HG03025 (cell line): Measurements from ENCODE around the gene PPP2R5C.
"Not testable (repeated sequence)": the region's sequence is repeated elsewhere in the genome, so short reads cannot be mapped to it uniquely, and the experiment has no call there.

Experiments
- ATAC-seq: cut with Tn5 transposase; IDR thresholded peaks from one replicate; pipeline ENCODE4 v1.9.1; 2021; ENCODE audit warnings: mild to moderate bottlenecking, moderate library complexity; ENCODE audit not compliant: unreplicated experiment, low FRiP score

The PPP2R5C gene

GRCh38 chr14:101959277-101959676 is 197.8 kb downstream of the PPP2R5C start:
- no peak for ATAC-seq

GRCh38 chr14:101960225-101960624 is 198.7 kb downstream of the PPP2R5C start:
- no peak for ATAC-seq

- no peak for ATAC-seq
Observed at GRCh38 chr14:101961011-101961721, 199.7 kb downstream of the PPP2R5C start.

GRCh38 chr14:101961746-101962502 is 200.4 kb downstream of the PPP2R5C start:
- ATAC-seq, result no peak

GRCh38 chr14:101962503-101962874 is 201.0 kb downstream of the PPP2R5C start:
- ATAC-seq, result no peak

- ATAC-seq, result no peak
Observed at GRCh38 chr14:101963052-101963451, 201.5 kb downstream of the PPP2R5C start.

- no peak for ATAC-seq
Observed at GRCh38 chr14:101963656-101964296, 202.3 kb downstream of the PPP2R5C start.

- peak; percentile 80 for ATAC-seq
Observed at GRCh38 chr14:101964297-101965180, 203.0 kb downstream of the PPP2R5C start, which contains the start of gene DYNC1H1. Gene DYNC1H1, plus strand, starts transcription at chr14:101964573. Its CDS starts 119 bp downstream, at chr14:101964692.

GRCh38 chr14:101965181-101965544 is 203.7 kb downstream of the PPP2R5C start:
- peak; percentile 34 for ATAC-seq

- ATAC-seq, result no peak
Observed at GRCh38 chr14:101965770-101966722, 204.5 kb downstream of the PPP2R5C start.

GRCh38 chr14:101966742-101967141 is 205.2 kb downstream of the PPP2R5C start:
- no peak for ATAC-seq

- ATAC-seq, result no peak
Observed at GRCh38 chr14:101968186-101968585, 206.7 kb downstream of the PPP2R5C start.

- ATAC-seq, result no peak
Observed at GRCh38 chr14:101969481-101969880, 208.0 kb downstream of the PPP2R5C start.

GRCh38 chr14:101970830-101971400 is 209.4 kb downstream of the PPP2R5C start:
- ATAC-seq, result no peak

GRCh38 chr14:101971458-101971857 is 209.9 kb downstream of the PPP2R5C start:
- not testable (repeated sequence) for ATAC-seq

- no peak for ATAC-seq
Observed at GRCh38 chr14:101972126-101972866, 210.8 kb downstream of the PPP2R5C start.

- no peak for ATAC-seq
Observed at GRCh38 chr14:101973356-101973755, 211.8 kb downstream of the PPP2R5C start.

GRCh38 chr14:101975231-101975630 is 213.7 kb downstream of the PPP2R5C start:
- no peak for ATAC-seq
